HepG2 (cell line): ENCODE data around the gene ADH5. TPM values are rescaled to one million over a fixed set of nuclear protein-coding genes. Genes with fewer than 3 reads are reported as not detected.

Experiments
- CAMTA2 ChIP-seq: sonication (generic); formaldehyde crosslinking; IDR thresholded peaks from 2 replicates; pipeline ENCODE4 v1.4.0; 2020; ENCODE audit warnings: mild to moderate bottlenecking, missing genetic modification reagents, borderline replicate concordance
- CBFB ChIP-seq: sonication (generic); formaldehyde crosslinking; IDR thresholded peaks from 2 replicates; pipeline ENCODE4 v1.4.0; 2020; ENCODE audit warnings: missing genetic modification reagents
- CBX1 ChIP-seq: IDR thresholded peaks from one replicate; pipeline ENCODE4 v1.6.1; 2016; ENCODE audit warnings: antibody characterized with exemption, low read depth
- ETS1 ChIP-seq: sonication (generic); formaldehyde crosslinking; IDR thresholded peaks from 2 replicates; pipeline ENCODE4 v1.4.0; 2020; ENCODE audit warnings: missing genetic modification reagents
- GATAD2A ChIP-seq: IDR thresholded peaks from 2 replicates; pipeline ENCODE4 v1.6.1; 2016
- GPN1 ChIP-seq: sonication (generic); formaldehyde crosslinking; IDR thresholded peaks from 2 replicates; pipeline ENCODE4 v1.5.1; 2020; ENCODE audit warnings: missing genetic modification reagents, borderline replicate concordance
- HBP1 ChIP-seq: IDR thresholded peaks from 2 replicates; pipeline ENCODE4 v1.6.1; 2016; ENCODE audit warnings: low read depth, control low read depth
- HOXA7 ChIP-seq: sonication (generic); formaldehyde crosslinking; IDR thresholded peaks from 2 replicates; pipeline ENCODE4 v1.8.1; 2022; ENCODE audit warnings: mild to moderate bottlenecking, missing genetic modification reagents, moderate library complexity
- KLF9 ChIP-seq: IDR thresholded peaks from 2 replicates; pipeline ENCODE4 v1.6.1; 2016; ENCODE audit warnings: low read depth
- NR1H2 ChIP-seq: sonication (generic); formaldehyde crosslinking; IDR thresholded peaks from 2 replicates; pipeline ENCODE4 v1.8.1; 2022; ENCODE audit warnings: low read depth, missing genetic modification reagents, borderline replicate concordance
- PCBP1 ChIP-seq: fragments of 200-400 bp; formaldehyde crosslinking; IDR thresholded peaks from 2 replicates; pipeline ENCODE4 v1.6.1; 2017; ENCODE audit warnings: mild to moderate bottlenecking, low read depth, low read length, borderline replicate concordance
- PHF21A ChIP-seq: sonication (generic); formaldehyde crosslinking; IDR thresholded peaks from 2 replicates; pipeline ENCODE4 v1.5.0; 2020; ENCODE audit warnings: mild to moderate bottlenecking, missing genetic modification reagents
- RARG ChIP-seq: sonication (generic); formaldehyde crosslinking; IDR thresholded peaks from 2 replicates; pipeline ENCODE4 v1.4.0; 2020; ENCODE audit warnings: low read depth, mild to moderate bottlenecking, missing genetic modification reagents
- SCMH1 ChIP-seq: sonication (generic); formaldehyde crosslinking; IDR thresholded peaks from 2 replicates; pipeline ENCODE4 v1.9.0; 2021; ENCODE audit warnings: missing genetic modification reagents, mild to moderate bottlenecking, borderline replicate concordance
- TRAFD1 ChIP-seq: sonication (generic); formaldehyde crosslinking; IDR thresholded peaks from 2 replicates; pipeline ENCODE4 v1.5.1; 2020; ENCODE audit warnings: missing genetic modification reagents, mild to moderate bottlenecking, borderline replicate concordance
- ZNF101 ChIP-seq: sonication (generic); formaldehyde crosslinking; IDR thresholded peaks from 2 replicates; pipeline ENCODE4 v1.4.0; 2020; ENCODE audit warnings: mild to moderate bottlenecking, low read depth, missing genetic modification reagents, borderline replicate concordance
- ZNF121 ChIP-seq: sonication (generic); formaldehyde crosslinking; IDR thresholded peaks from 2 replicates; pipeline ENCODE4 v1.5.0; 2020; ENCODE audit warnings: mild to moderate bottlenecking, missing genetic modification reagents
- ZNF430 ChIP-seq: sonication (generic); formaldehyde crosslinking; IDR thresholded peaks from 2 replicates; pipeline ENCODE4 v1.9.0; 2021; ENCODE audit warnings: mild to moderate bottlenecking, missing genetic modification reagents
- ZNF501 ChIP-seq: sonication (generic); formaldehyde crosslinking; IDR thresholded peaks from 2 replicates; pipeline ENCODE4 v1.5.1; 2020; ENCODE audit warnings: mild to moderate bottlenecking, moderate library complexity, missing genetic modification reagents
- ZNF709 ChIP-seq: sonication (generic); formaldehyde crosslinking; IDR thresholded peaks from 2 replicates; pipeline ENCODE4 v1.5.0; 2020; ENCODE audit warnings: mild to moderate bottlenecking, missing genetic modification reagents
- ZNF747 ChIP-seq: sonication (generic); formaldehyde crosslinking; IDR thresholded peaks from 2 replicates; pipeline ENCODE4 v1.8.1; 2023; ENCODE audit warnings: missing genetic modification reagents, mild to moderate bottlenecking, borderline replicate concordance
- polyA plus RNA-seq, 8 experiments: library from polyadenylated mRNA; depleted of rRNA in 3 of 8; stranded (reverse) in 7 of 8; unstranded in 1 of 8; fragments of >200 nt; fragmentation: Illumina TruSeq in 4 of 8; extraction: Trizol in 4 of 8; gene quantifications; 2 replicates each; pipeline versions ENCODE4 v1.2.1 to v1.2.3, GENCODE V29; 2011 to 2016; ENCODE audit warnings: low read depth in 4 of 8, missing spikeins in 1 of 8, mixed read lengths in 1 of 8; ENCODE audit not compliant: insufficient read depth in 1 of 8
- total RNA-seq, 5 experiments: library from RNA; depleted of rRNA; stranded (reverse); fragments of >200 nt; fragmentation: Illumina TruSeq; extraction: Trizol; gene quantifications; 2 replicates each; pipeline ENCODE4 v1.2.3, GENCODE V29; 2016; ENCODE audit warnings: low read depth in 1 of 5
- TF ChIP-seq, protein P1 (sequence below): sonication (generic); formaldehyde crosslinking; IDR thresholded peaks from 2 replicates; pipeline ENCODE4 v1.5.0; 2020; ENCODE audit warnings: missing genetic modification reagents, mild to moderate bottlenecking, borderline replicate concordance
- TF ChIP-seq, protein P2 (sequence below): sonication (generic); formaldehyde crosslinking; IDR thresholded peaks from 2 replicates; pipeline ENCODE4 v1.5.1; 2020; ENCODE audit warnings: mild to moderate bottlenecking, moderate library complexity, missing genetic modification reagents

ADH5 gene
- total and polyA plus RNA-seq, 2 of the 13 experiments (the other 11 are each of a cell fraction or from before 2014, with no cell fraction given) = 349 to 512 TPM

DNA sequence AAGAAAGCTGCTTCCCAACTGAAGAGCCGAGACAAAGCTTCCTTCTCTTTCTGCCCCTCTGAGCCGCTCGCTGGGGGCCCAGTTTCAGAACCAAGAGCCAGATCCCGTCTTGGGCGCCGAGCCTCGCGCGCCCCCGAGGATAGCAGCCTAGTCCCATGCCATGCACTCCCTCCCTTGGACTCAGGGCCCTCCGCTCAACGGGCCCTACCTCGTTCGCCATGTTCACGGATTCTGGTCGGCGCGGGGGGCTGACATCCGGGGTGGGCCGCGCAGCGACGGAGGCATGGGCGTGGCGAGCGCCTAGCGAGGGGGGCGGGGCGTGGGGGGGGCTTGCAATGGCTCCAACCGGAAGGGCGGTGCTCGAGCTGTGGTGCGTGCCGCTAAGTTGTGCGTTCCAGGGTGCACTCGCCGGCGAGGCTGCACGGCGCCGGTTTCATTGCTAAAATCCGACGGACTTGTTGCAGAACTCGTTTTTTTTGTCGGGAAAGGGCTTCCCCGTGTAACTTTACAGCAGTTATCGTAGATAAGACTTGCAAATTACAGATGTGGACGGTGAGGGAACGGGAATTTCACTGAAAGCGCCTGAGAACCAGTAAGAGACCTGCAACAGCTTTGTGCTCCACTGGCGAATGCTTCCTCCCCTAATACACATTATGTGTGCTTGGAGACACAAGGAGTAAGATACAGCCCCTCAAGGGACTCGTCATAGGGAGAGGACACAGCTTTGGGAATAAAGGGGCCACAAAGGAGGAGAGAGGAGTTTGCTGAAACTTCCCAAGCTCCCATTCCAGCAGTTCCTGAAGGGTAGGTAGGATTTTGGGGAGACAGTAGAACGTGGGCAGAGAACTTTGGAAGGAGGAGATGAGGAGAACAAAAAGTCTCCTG is at the start of gene ADH5 (continued):
- peak; percentile 42; the same call in 1 of the 2 replicates for TF ChIP-seq ZNF501
- no peak for TF ChIP-seq CBX1
- peak; percentile 41; the same call in 1 of the 2 replicates for TF ChIP-seq GATAD2A (CRISPR knock-in tag)
- peak; percentile 58; the same call in 1 of the 2 replicates for TF ChIP-seq PHF21A
- TF ChIP-seq ZNF121 (CRISPR knock-in tag) = no peak
- TF ChIP-seq ZNF101 = 0 out of 2 replicates have a peak, but pooled peaks have one; percentile 67
- TF ChIP-seq ZNF430 (CRISPR knock-in tag) = peak; percentile 68; the same call in 1 of the 2 replicates
- TF ChIP-seq RARG (CRISPR knock-in tag) = no peak
- no peak for TF ChIP-seq SCMH1 (CRISPR knock-in tag)
- TF ChIP-seq GPN1 (CRISPR knock-in tag) = no peak
- no peak for TF ChIP-seq TRAFD1 (CRISPR knock-in tag)
- TF ChIP-seq, protein P1, sequence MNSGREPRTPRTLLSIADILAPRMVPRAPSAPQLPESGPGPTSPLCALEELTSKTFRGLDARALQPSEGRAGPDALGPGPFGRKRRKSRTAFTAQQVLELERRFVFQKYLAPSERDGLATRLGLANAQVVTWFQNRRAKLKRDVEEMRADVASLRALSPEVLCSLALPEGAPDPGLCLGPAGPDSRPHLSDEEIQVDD = no peak
- no peak; the same call in 1 of the 2 replicates for TF ChIP-seq KLF9 (CRISPR knock-in tag)
- TF ChIP-seq CAMTA2 (CRISPR knock-in tag) = no peak
- TF ChIP-seq ZNF709 (CRISPR knock-in tag) = no peak
- TF ChIP-seq CBFB (CRISPR knock-in tag) = 0 out of 2 replicates have a peak, but pooled peaks have one; percentile 32
- 0 out of 2 replicates have a peak, but pooled peaks have one; percentile 46 for TF ChIP-seq ZNF747 (CRISPR knock-in tag)
- no peak for TF ChIP-seq NR1H2 (CRISPR knock-in tag)
- TF ChIP-seq, protein P2, sequence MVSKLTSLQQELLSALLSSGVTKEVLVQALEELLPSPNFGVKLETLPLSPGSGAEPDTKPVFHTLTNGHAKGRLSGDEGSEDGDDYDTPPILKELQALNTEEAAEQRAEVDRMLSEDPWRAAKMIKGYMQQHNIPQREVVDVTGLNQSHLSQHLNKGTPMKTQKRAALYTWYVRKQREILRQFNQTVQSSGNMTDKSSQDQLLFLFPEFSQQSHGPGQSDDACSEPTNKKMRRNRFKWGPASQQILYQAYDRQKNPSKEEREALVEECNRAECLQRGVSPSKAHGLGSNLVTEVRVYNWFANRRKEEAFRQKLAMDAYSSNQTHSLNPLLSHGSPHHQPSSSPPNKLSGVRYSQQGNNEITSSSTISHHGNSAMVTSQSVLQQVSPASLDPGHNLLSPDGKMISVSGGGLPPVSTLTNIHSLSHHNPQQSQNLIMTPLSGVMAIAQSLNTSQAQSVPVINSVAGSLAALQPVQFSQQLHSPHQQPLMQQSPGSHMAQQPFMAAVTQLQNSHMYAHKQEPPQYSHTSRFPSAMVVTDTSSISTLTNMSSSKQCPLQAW (CRISPR knock-in tag) = peak; percentile 58
- TF ChIP-seq HBP1 (CRISPR knock-in tag) = peak; percentile 79
- no peak for TF ChIP-seq HOXA7 (CRISPR knock-in tag)
- no peak for TF ChIP-seq ETS1 (CRISPR knock-in tag)
- no peak for TF ChIP-seq PCBP1
